HG02623 (cell line): ENCODE data around the gene ARFGAP1.

Experiments used
- ATAC-seq: cut with Tn5 transposase; IDR thresholded peaks from one replicate; pipeline ENCODE4 v1.9.1; 2021; ENCODE audit warnings: moderate library complexity; ENCODE audit not compliant: unreplicated experiment

Gene ARFGAP1

GRCh38 chr20:63272105-63273058, at the start of gene ARFGAP1:
ARFGAP1 (plus strand) TSS chr20:63272813; CDS start chr20:63275581, 2,768 bp downstream.
- peak; percentile 89 for ATAC-seq

- no peak for ATAC-seq
Measured at GRCh38 chr20:63223121-63223825, 49.3 kb upstream of the ARFGAP1 start.

- ATAC-seq, result no peak
Measured at GRCh38 chr20:63223826-63224207, 48.8 kb upstream of the ARFGAP1 start.

GRCh38 chr20:63224412-63225081, 48.1 kb upstream of the ARFGAP1 start:
- no peak for ATAC-seq

- ATAC-seq, result no peak
Measured at GRCh38 chr20:63225082-63225454, 47.5 kb upstream of the ARFGAP1 start.

- ATAC-seq, result no peak
Measured at GRCh38 chr20:63226042-63226943, 46.3 kb upstream of the ARFGAP1 start.

GRCh38 chr20:63227260-63227659, 45.4 kb upstream of the ARFGAP1 start:
- no peak for ATAC-seq

GRCh38 chr20:63228806-63229205, 43.8 kb upstream of the ARFGAP1 start:
- ATAC-seq, result no peak

GRCh38 chr20:63230800-63231268, 41.8 kb upstream of the ARFGAP1 start:
- no peak for ATAC-seq

GRCh38 chr20:63232235-63233060, 40.2 kb upstream of the ARFGAP1 start:
- no peak for ATAC-seq

- ATAC-seq, result no peak
Measured at GRCh38 chr20:63233061-63233344, 39.6 kb upstream of the ARFGAP1 start.

- ATAC-seq, result no peak
Measured at GRCh38 chr20:63233924-63234323, 38.7 kb upstream of the ARFGAP1 start.

GRCh38 chr20:63234693-63235398, 37.8 kb upstream of the ARFGAP1 start:
- no peak for ATAC-seq

- ATAC-seq, result no peak
Measured at GRCh38 chr20:63235399-63235983, 37.1 kb upstream of the ARFGAP1 start, which contains the start of gene BIRC7. BIRC7 (plus strand) TSS chr20:63235905; CDS start chr20:63236097, 192 bp downstream.

- ATAC-seq, result no peak
Measured at GRCh38 chr20:63236116-63236837, 36.3 kb upstream of the ARFGAP1 start.

GRCh38 chr20:63238031-63238430, 34.6 kb upstream of the ARFGAP1 start:
- no peak for ATAC-seq

- ATAC-seq, result no peak
Measured at GRCh38 chr20:63238514-63239125, 34.0 kb upstream of the ARFGAP1 start.
